HCT116 (cell line): ENCODE measurements around the gene TNFSF13. TPM values are rescaled to one million over a fixed set of nuclear protein-coding genes. Genes with fewer than 3 reads are reported as not detected.

Source experiments
- ATAC-seq: fragments of 200-7000 bp; cut with Tn5 transposase; 2 replicates; pipeline ENCODE4 v1.9.1; 2020; ENCODE audit warnings: mild to moderate bottlenecking, moderate library complexity
- BruUV-seq: library from RNA; stranded (reverse); fragments of 400-500 nt; replicated peaks from 2 replicates; lab custom pipeline; 2021; lab: Mats Ljungman, UMichigan
- CTCF ChIA-PET: fragments of 300-600 bp; sonication (Branson Sonifier 250); formaldehyde crosslinking; loops from one replicate; lab custom pipeline; 2021; ENCODE audit warnings: antibody characterized with exemption; lab: Charles Lee
- POLR2A ChIA-PET: fragments of 300-600, 350-600 bp; sonication (Branson Sonifier 250); formaldehyde crosslinking; loops from one replicate; lab custom pipeline; 2021; ENCODE audit warnings: antibody characterized with exemption; lab: Charles Lee
- RAD21 ChIA-PET, 2 experiments: fragments of 300-600 bp; sonication (Branson Sonifier 250); formaldehyde crosslinking; loops; one replicate each; lab custom pipeline; 2023; ENCODE audit warnings: low total read pairs in 2 of 2; ENCODE audit not compliant: uncharacterized antibody in 2 of 2, unreplicated experiment in 2 of 2, low non-redundant PET in 1 of 2; lab: Charles Lee
- DNase-seq: peaks from one replicate; pipeline ENCODE4 v3.0.0-alpha.2; 2010; ENCODE audit warnings: low read depth, low spot score
- H2AFZ ChIP-seq: fragments of 200-600 bp; shearing (Covaris generic), sonication (generic); 2 replicates; pipeline ENCODE4 v1.6.1; 2017; ENCODE audit warnings: low read depth, mixed run types, mixed read lengths, antibody characterized with exemption, low read length; ENCODE audit not compliant: poor library complexity, severe bottlenecking
- H3K27ac ChIP-seq: 2 replicates; pipeline ENCODE4 v1.5.1; 2012; ENCODE audit warnings: low read depth, low read length
- H3K27me3 ChIP-seq: fragments of 200-600 bp; sonication (generic); 2 replicates; pipeline ENCODE4 v1.6.1; 2016; ENCODE audit warnings: mixed run types, low read length, mixed read lengths; ENCODE audit not compliant: insufficient read depth
- H3K36me3 ChIP-seq, 2 experiments: fragments of 200-500 bp in 1 of 2; fragments of 200-600 bp in 1 of 2; sonication (Bioruptor generic) in 1 of 2; sonication (generic) in 1 of 2; 2 replicates each; pipeline versions ENCODE4 v1.5.1 to v1.6.1; 2014 to 2016; ENCODE audit warnings: low read length in 2 of 2, inconsistent platforms in 1 of 2, mixed read lengths in 1 of 2, mixed run types in 1 of 2; ENCODE audit not compliant: insufficient read depth in 2 of 2, control insufficient read depth in 1 of 2
- H3K4me1 ChIP-seq, 2 experiments: fragments of 200-600 bp in 1 of 2; sonication (generic) in 1 of 2; 2 replicates each; pipeline versions ENCODE4 v1.5.1 to v1.6.1; 2012 to 2017; ENCODE audit warnings: low read length in 2 of 2, inconsistent platforms in 1 of 2, mild to moderate bottlenecking in 1 of 2, mixed read lengths in 1 of 2, mixed run types in 1 of 2, moderate library complexity in 1 of 2; ENCODE audit not compliant: insufficient read depth in 2 of 2, control insufficient read depth in 1 of 2
- H3K4me2 ChIP-seq: fragments of 200-600 bp; sonication (generic); 2 replicates; pipeline ENCODE4 v1.6.1; 2017; ENCODE audit warnings: mixed run types, low read length, mixed read lengths
- H3K4me3 ChIP-seq, 2 experiments: fragments of 200-600 bp in 1 of 2; sonication (generic) in 1 of 2; replicated peaks in 1 of 2; 2 replicates each; pipeline ENCODE4 v1.5.1; 2011 to 2016; ENCODE audit warnings: low read length in 2 of 2, control low read depth in 1 of 2, low read depth in 1 of 2, mild to moderate bottlenecking in 1 of 2, mixed read lengths in 1 of 2, mixed run types in 1 of 2
- H3K79me2 ChIP-seq: fragments of 200-600 bp; sonication (generic); 2 replicates; pipeline ENCODE4 v1.6.1; 2017; ENCODE audit warnings: mild to moderate bottlenecking, mixed run types, low read length, moderate library complexity, mixed read lengths; ENCODE audit not compliant: insufficient read depth
- H3K9ac ChIP-seq: fragments of 200-600 bp; sonication (generic); 2 replicates; pipeline ENCODE4 v1.6.1; 2016; ENCODE audit warnings: low read length, mixed read lengths
- H3K9me2 ChIP-seq: fragments of 200-600 bp; sonication (generic), shearing (Covaris generic); 2 replicates; pipeline ENCODE4 v1.6.1; 2017; ENCODE audit warnings: mixed run types, mild to moderate bottlenecking, moderate library complexity; ENCODE audit not compliant: insufficient read depth
- H3K9me3 ChIP-seq, 2 experiments: fragments of 200-500 bp in 1 of 2; fragments of 200-600 bp in 1 of 2; sonication (Bioruptor generic) in 1 of 2; sonication (generic) in 1 of 2; 2 replicates each; pipeline ENCODE4 v1.6.1; 2014 to 2017; ENCODE audit warnings: low read length in 2 of 2, mixed read lengths in 2 of 2, inconsistent platforms in 1 of 2, low read depth in 1 of 2, mild to moderate bottlenecking in 1 of 2, mixed run types in 1 of 2, moderate library complexity in 1 of 2; ENCODE audit not compliant: control insufficient read depth in 1 of 2, insufficient read depth in 1 of 2
- H4K20me1 ChIP-seq: fragments of 200-600 bp; sonication (generic), shearing (Covaris generic); 2 replicates; pipeline ENCODE4 v1.6.1; 2017; ENCODE audit warnings: mixed run types, mild to moderate bottlenecking, moderate library complexity; ENCODE audit not compliant: insufficient read depth
- CEBPB ChIP-seq: IDR thresholded peaks from 2 replicates; pipeline ENCODE4 v1.6.1; 2012; ENCODE audit warnings: low read depth
- POLR2A ChIP-seq: IDR thresholded peaks from 2 replicates; pipeline ENCODE4 v1.7.0; 2011; ENCODE audit warnings: borderline replicate concordance; ENCODE audit not compliant: insufficient read depth, insufficient read length; ENCODE audit errors: extremely low read depth
- SIN3A ChIP-seq: IDR thresholded peaks from 2 replicates; pipeline ENCODE4 v1.6.1; 2012; ENCODE audit warnings: low read depth
- SP1 ChIP-seq: IDR thresholded peaks from 2 replicates; pipeline ENCODE4 v1.6.1; 2012; ENCODE audit warnings: low read depth
- TCF7L2 ChIP-seq: IDR thresholded peaks from 2 replicates; pipeline ENCODE4 v1.7.0; 2011; ENCODE audit warnings: borderline replicate concordance, inconsistent platforms; ENCODE audit not compliant: insufficient read depth, insufficient read length; ENCODE audit errors: extremely low read depth
- YY1 ChIP-seq: IDR thresholded peaks from 2 replicates; pipeline ENCODE4 v1.6.1; 2011; ENCODE audit warnings: low read length, low read depth, moderate library complexity, mild to moderate bottlenecking; ENCODE audit not compliant: insufficient replicate concordance; ENCODE audit errors: extremely low read depth
- ZFX ChIP-seq: fragments of 450-650 bp; IDR thresholded peaks from 2 replicates; pipeline ENCODE4 v1.6.1; 2017
- intact Hi-C: fragments of 100-400 bp; cut with micrococcal nuclease; formaldehyde crosslinking; loops from 2 replicates; pipeline ENCODE4 v1.10.0; 2022
- total RNA-seq: library from RNA; stranded (reverse); gene quantifications from one replicate; pipeline ENCODE4 v1.2.1, GENCODE V29; 2021; ENCODE audit not compliant: unreplicated experiment
- TF ChIP-seq, protein P1 (sequence below), 3 experiments: fragments of 200-600 bp in 1 of 3; sonication (generic) in 1 of 3; IDR thresholded peaks in 2 of 3; conservative IDR thresholded peaks in 1 of 3; 2 replicates each; pipeline ENCODE4 v1.5.1; 2012 to 2017; ENCODE audit warnings: low read depth in 2 of 3, low read length in 2 of 3, antibody characterized with exemption in 1 of 3, borderline replicate concordance in 1 of 3, control low read depth in 1 of 3, mild to moderate bottlenecking in 1 of 3, mixed read lengths in 1 of 3, mixed run types in 1 of 3, moderate library complexity in 1 of 3; ENCODE audit not compliant: insufficient read depth in 1 of 3
- TF ChIP-seq, protein P2 (sequence below): IDR thresholded peaks from 2 replicates; pipeline ENCODE4 v1.6.1; 2012
- TF ChIP-seq, protein P3 (sequence below): IDR thresholded peaks from 2 replicates; pipeline ENCODE4 v1.6.1; 2012; ENCODE audit warnings: low read depth
- TF ChIP-seq, protein P4 (sequence below): IDR thresholded peaks from 2 replicates; pipeline ENCODE4 v1.6.1; 2011; ENCODE audit warnings: mild to moderate bottlenecking, low read length, moderate library complexity; ENCODE audit not compliant: insufficient replicate concordance; ENCODE audit errors: extremely low read depth

The TNFSF13 gene
- total RNA-seq, 1 experiment from 2014 or later: 0.71 TPM

DNA sequence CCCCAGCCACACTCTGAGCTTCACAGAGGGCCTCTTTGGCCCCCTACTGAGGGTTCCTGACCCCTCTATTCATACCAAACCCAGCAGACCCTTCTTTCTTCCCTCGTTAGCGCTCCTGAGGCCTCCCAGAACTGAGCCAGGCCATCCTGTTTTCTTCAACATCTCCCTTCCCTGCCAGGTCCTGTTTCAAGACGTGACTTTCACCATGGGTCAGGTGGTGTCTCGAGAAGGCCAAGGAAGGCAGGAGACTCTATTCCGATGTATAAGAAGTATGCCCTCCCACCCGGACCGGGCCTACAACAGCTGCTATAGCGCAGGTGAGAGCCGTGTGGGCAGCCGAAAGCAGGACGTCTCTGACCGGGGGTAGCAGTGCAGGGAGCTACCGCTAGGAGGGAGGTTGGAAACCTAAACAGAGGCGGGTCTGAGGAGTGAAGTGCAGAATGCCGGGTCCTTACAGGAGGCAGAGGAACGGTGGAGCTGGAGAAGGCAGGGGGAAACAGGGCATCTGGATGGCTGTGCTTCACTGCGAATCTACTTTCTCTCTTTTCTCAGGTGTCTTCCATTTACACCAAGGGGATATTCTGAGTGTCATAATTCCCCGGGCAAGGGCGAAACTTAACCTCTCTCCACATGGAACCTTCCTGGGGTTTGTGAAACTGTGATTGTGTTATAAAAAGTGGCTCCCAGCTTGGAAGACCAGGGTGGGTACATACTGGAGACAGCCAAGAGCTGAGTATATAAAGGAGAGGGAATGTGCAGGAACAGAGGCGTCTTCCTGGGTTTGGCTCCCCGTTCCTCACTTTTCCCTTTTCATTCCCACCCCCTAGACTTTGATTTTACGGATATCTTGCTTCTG is 1.9 kb downstream of the TNFSF13 start (continued):
- no peak for TF ChIP-seq YY1
- no peak for TF ChIP-seq SP1
- TF ChIP-seq, protein P1, sequence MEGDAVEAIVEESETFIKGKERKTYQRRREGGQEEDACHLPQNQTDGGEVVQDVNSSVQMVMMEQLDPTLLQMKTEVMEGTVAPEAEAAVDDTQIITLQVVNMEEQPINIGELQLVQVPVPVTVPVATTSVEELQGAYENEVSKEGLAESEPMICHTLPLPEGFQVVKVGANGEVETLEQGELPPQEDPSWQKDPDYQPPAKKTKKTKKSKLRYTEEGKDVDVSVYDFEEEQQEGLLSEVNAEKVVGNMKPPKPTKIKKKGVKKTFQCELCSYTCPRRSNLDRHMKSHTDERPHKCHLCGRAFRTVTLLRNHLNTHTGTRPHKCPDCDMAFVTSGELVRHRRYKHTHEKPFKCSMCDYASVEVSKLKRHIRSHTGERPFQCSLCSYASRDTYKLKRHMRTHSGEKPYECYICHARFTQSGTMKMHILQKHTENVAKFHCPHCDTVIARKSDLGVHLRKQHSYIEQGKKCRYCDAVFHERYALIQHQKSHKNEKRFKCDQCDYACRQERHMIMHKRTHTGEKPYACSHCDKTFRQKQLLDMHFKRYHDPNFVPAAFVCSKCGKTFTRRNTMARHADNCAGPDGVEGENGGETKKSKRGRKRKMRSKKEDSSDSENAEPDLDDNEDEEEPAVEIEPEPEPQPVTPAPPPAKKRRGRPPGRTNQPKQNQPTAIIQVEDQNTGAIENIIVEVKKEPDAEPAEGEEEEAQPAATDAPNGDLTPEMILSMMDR (IDR thresholded peaks at IDR 0.05 in 2 of 3, conservative IDR thresholded peaks at IDR 0.05 in 1 of 3; ENCODE audit: borderline replicate concordance in 1 of 3, insufficient read depth in 1 of 3, low read depth in 2 of 3, low read length in 2 of 3): peak in 2 of 3 experiments; percentile 54 to 68; a peak in 4 of 6 replicates
- TF ChIP-seq ZFX: peak; percentile 43; the same call in 1 of the 2 replicates
- TF ChIP-seq, all 23 proteins: peak for 2

DNA sequence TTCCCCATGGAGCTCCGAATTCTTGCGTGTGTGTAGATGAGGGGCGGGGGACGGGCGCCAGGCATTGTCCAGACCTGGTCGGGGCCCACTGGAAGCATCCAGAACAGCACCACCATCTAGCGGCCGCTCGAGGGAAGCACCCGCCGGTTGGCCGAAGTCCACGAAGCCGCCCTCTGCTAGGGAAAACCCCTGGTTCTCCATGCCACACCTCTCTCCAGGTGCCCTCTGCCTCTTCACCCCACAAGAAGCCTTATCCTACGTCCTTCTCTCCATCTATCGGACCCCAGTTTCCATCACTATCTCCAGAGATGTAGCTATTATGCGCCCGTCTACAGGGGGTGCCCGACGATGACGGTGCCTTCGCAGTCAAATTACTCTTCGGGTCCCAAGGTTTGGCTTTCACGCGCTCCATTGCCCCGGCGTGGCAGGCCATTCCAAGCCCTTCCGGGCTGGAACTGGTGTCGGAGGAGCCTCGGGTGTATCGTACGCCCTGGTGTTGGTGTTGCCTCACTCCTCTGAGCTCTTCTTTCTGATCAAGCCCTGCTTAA is 2.6 kb downstream of the TNFSF13 start:
- peaks cover 47% of the 10 kb centered on the region for H3K79me2 ChIP-seq
- CTCF ChIA-PET: interaction anchor here (0.6 to 2.4 kb wide), 28 partner anchors 9 to 515 kb away, joined by 3 to 37 read pairs (median 4); partner anchors contain the start of genes CD68, NEURL4, PLSCR3 and SLC2A4
- ATAC-seq: peak; percentile 76
- peaks cover 22 to 28% of the 10 kb centered on the region in 2 experiments for H3K36me3 ChIP-seq
- H3K4me2 ChIP-seq: peak overlapping the region; percentile 95
- H3K4me3 ChIP-seq: peak overlapping the region; percentile 79 to 83
- no peaks in the 10 kb centered on the region for H3K9me3 ChIP-seq
- H4K20me1 ChIP-seq: no peaks in the 10 kb centered on the region
- TSS peak; percentile 82 for BruUV-seq
- no peaks in the 10 kb centered on the region for H3K9me2 ChIP-seq
- peak overlapping the region; percentile 98 for H3K9ac ChIP-seq
- peak overlapping the region; percentile 86 for H3K27ac ChIP-seq
- POLR2A ChIA-PET: interaction anchor here (0.6 to 2.0 kb wide), 12 partner anchors 11 to 612 kb away, joined by 3 to 7 read pairs (median 3); partner anchors contain the start of genes MPDU1, POLR2A, TMEM102 and TNK1
- no peak overlapping the region for H2AFZ ChIP-seq
- peak; percentile 71 for DNase-seq
- RAD21 ChIA-PET: interaction anchor here (1.0 to 1.7 kb wide), 2 partner anchors 11 to 205 kb away, joined by 3 to 4 read pairs; no protein-coding TSS in a partner anchor
- intact Hi-C loops: loop anchor here (1.0 to 10.0 kb wide), 5 partner anchors 47 to 205 kb away; partner anchors contain the start of genes CHRNB1, POLR2A and SLC35G6
- no peaks in the 10 kb centered on the region for H3K27me3 ChIP-seq
- H3K4me1 ChIP-seq: peaks cover 27 to 55% of the 10 kb centered on the region in 2 experiments
- no peak for TF ChIP-seq TCF7L2
- TF ChIP-seq YY1: no peak
- TF ChIP-seq, protein P2, sequence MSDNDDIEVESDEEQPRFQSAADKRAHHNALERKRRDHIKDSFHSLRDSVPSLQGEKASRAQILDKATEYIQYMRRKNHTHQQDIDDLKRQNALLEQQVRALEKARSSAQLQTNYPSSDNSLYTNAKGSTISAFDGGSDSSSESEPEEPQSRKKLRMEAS: peak; percentile 73
- TF ChIP-seq POLR2A: no peak
- no peak for TF ChIP-seq CEBPB
- TF ChIP-seq, protein P3, sequence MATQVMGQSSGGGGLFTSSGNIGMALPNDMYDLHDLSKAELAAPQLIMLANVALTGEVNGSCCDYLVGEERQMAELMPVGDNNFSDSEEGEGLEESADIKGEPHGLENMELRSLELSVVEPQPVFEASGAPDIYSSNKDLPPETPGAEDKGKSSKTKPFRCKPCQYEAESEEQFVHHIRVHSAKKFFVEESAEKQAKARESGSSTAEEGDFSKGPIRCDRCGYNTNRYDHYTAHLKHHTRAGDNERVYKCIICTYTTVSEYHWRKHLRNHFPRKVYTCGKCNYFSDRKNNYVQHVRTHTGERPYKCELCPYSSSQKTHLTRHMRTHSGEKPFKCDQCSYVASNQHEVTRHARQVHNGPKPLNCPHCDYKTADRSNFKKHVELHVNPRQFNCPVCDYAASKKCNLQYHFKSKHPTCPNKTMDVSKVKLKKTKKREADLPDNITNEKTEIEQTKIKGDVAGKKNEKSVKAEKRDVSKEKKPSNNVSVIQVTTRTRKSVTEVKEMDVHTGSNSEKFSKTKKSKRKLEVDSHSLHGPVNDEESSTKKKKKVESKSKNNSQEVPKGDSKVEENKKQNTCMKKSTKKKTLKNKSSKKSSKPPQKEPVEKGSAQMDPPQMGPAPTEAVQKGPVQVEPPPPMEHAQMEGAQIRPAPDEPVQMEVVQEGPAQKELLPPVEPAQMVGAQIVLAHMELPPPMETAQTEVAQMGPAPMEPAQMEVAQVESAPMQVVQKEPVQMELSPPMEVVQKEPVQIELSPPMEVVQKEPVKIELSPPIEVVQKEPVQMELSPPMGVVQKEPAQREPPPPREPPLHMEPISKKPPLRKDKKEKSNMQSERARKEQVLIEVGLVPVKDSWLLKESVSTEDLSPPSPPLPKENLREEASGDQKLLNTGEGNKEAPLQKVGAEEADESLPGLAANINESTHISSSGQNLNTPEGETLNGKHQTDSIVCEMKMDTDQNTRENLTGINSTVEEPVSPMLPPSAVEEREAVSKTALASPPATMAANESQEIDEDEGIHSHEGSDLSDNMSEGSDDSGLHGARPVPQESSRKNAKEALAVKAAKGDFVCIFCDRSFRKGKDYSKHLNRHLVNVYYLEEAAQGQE: no peak
- TF ChIP-seq, protein P4, sequence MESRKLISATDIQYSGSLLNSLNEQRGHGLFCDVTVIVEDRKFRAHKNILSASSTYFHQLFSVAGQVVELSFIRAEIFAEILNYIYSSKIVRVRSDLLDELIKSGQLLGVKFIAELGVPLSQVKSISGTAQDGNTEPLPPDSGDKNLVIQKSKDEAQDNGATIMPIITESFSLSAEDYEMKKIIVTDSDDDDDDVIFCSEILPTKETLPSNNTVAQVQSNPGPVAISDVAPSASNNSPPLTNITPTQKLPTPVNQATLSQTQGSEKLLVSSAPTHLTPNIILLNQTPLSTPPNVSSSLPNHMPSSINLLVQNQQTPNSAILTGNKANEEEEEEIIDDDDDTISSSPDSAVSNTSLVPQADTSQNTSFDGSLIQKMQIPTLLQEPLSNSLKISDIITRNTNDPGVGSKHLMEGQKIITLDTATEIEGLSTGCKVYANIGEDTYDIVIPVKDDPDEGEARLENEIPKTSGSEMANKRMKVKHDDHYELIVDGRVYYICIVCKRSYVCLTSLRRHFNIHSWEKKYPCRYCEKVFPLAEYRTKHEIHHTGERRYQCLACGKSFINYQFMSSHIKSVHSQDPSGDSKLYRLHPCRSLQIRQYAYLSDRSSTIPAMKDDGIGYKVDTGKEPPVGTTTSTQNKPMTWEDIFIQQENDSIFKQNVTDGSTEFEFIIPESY: no peak
- no peak; the same call in 1 of the 2 replicates for TF ChIP-seq SIN3A
